DND-41 (cell line): ENCODE data around the gene PAM.

Experiments
- ATAC-seq: fragments of 200-7000 bp; cut with Tn5 transposase; 3 replicates; pipeline ENCODE4 v1.9.1; 2021; ENCODE audit warnings: low read depth; ENCODE audit not compliant: insufficient read depth
- DNase-seq: peaks from one replicate; pipeline ENCODE4 v3.0.0-alpha.2; 2020
- H2AFZ ChIP-seq: 2 replicates; pipeline ENCODE4 v1.6.0; 2012; ENCODE audit warnings: low read depth, low read length
- H3K27ac ChIP-seq: 2 replicates; pipeline ENCODE4 v1.5.1; 2012; ENCODE audit warnings: low read length, inconsistent platforms
- H3K27me3 ChIP-seq: fragments of 200-600 bp; sonication (generic); 2 replicates; pipeline ENCODE4 v1.6.0; 2012; ENCODE audit warnings: low read length, mild to moderate bottlenecking, inconsistent platforms; ENCODE audit not compliant: insufficient read depth, poor library complexity
- H3K36me3 ChIP-seq: 2 replicates; pipeline ENCODE4 v1.5.1; 2012; ENCODE audit warnings: low read length, inconsistent platforms; ENCODE audit not compliant: insufficient read depth
- H3K4me1 ChIP-seq: 2 replicates; pipeline ENCODE4 v1.5.1; 2012; ENCODE audit warnings: mild to moderate bottlenecking, low read length; ENCODE audit not compliant: insufficient read depth
- H3K4me2 ChIP-seq: 2 replicates; pipeline ENCODE4 v1.6.0; 2012; ENCODE audit warnings: mild to moderate bottlenecking, moderate library complexity, low read length, inconsistent platforms; ENCODE audit not compliant: insufficient read depth
- H3K4me3 ChIP-seq, 2 experiments: fragments of 200-600 bp in 1 of 2; shearing (Covaris generic) in 1 of 2; 2 replicates each; pipeline ENCODE4 v1.5.1; 2012 to 2016; ENCODE audit warnings: inconsistent platforms in 2 of 2, low read length in 2 of 2, mild to moderate bottlenecking in 2 of 2, low read depth in 1 of 2, moderate library complexity in 1 of 2
- H3K79me2 ChIP-seq: 2 replicates; pipeline ENCODE4 v1.6.0; 2012; ENCODE audit warnings: low read length, inconsistent platforms; ENCODE audit not compliant: insufficient read depth
- H3K9ac ChIP-seq: 2 replicates; pipeline ENCODE4 v1.6.0; 2012; ENCODE audit warnings: low read depth, mild to moderate bottlenecking, inconsistent platforms, low read length, moderate library complexity
- H3K9me3 ChIP-seq: 2 replicates; pipeline ENCODE4 v1.5.1; 2012; ENCODE audit warnings: low read length, moderate library complexity, mild to moderate bottlenecking, inconsistent platforms; ENCODE audit not compliant: insufficient read depth, severe bottlenecking
- H4K20me1 ChIP-seq: 2 replicates; pipeline ENCODE4 v1.6.0; 2012; ENCODE audit warnings: low read length; ENCODE audit not compliant: insufficient read depth
- CTCF ChIP-seq: IDR thresholded peaks from 2 replicates; pipeline ENCODE4 v1.5.1; 2012; ENCODE audit warnings: borderline replicate concordance, low read length, moderate library complexity, mild to moderate bottlenecking; ENCODE audit not compliant: poor library complexity, severe bottlenecking; ENCODE audit errors: extremely low read depth
- EZH2 ChIP-seq: IDR thresholded peaks from 3 replicates; pipeline ENCODE4 v1.6.1; 2012; ENCODE audit warnings: borderline replicate concordance, low read depth, mild to moderate bottlenecking, moderate library complexity, low read length, inconsistent platforms; ENCODE audit not compliant: severe bottlenecking

PAM gene

GRCh38 chr5:102901424-102902134, 146.5 kb downstream of the PAM start:
- H3K79me2 ChIP-seq: no peaks in the 10 kb centered on the region
- H4K20me1 ChIP-seq: no peaks in the 10 kb centered on the region
- H3K9ac ChIP-seq: no peak overlapping the region
- TF ChIP-seq EZH2 (no peak), CTCF (no peak)
- H3K4me3 ChIP-seq: no peak overlapping the region
- H3K27me3 ChIP-seq: no peaks in the 10 kb centered on the region
- no peak overlapping the region for H3K4me2 ChIP-seq
- ATAC-seq: no peak
- H3K9me3 ChIP-seq: no peaks in the 10 kb centered on the region
- H3K36me3 ChIP-seq: no peaks in the 10 kb centered on the region
- 0 out of 2 replicates have a peak, but pooled peaks cover 7% of the 10 kb centered on the region for H3K4me1 ChIP-seq
- no peak for DNase-seq
- no peak overlapping the region for H2AFZ ChIP-seq
- no peak overlapping the region for H3K27ac ChIP-seq

- Histone ChIP-seq H3K4me2 (no peak overlapping the region), H3K4me3 (no peak overlapping the region), H3K9ac (no peak overlapping the region), H3K9me3 (peaks cover 3% of the 10 kb centered on the region), H2AFZ (no peak overlapping the region), H4K20me1 (no peaks in the 10 kb centered on the region), H3K79me2 (no peaks in the 10 kb centered on the region), H3K36me3 (no peaks in the 10 kb centered on the region), H3K4me1 (0 out of 2 replicates have a peak, but pooled peaks cover 7% of the 10 kb centered on the region), H3K27ac (no peak overlapping the region), H3K27me3 (no peaks in the 10 kb centered on the region)
- no peak for ATAC-seq
- no peak for DNase-seq
- TF ChIP-seq EZH2: no peak
- no peak for TF ChIP-seq CTCF
Measured at GRCh38 chr5:102902135-102902448, 147.0 kb downstream of the PAM start.

- Histone ChIP-seq H3K9me3 (peaks cover 3% of the 10 kb centered on the region), H3K27ac (no peak overlapping the region), H3K4me1 (0 out of 2 replicates have a peak, but pooled peaks cover 7% of the 10 kb centered on the region), H3K79me2 (no peaks in the 10 kb centered on the region), H3K36me3 (no peaks in the 10 kb centered on the region), H3K9ac (no peak overlapping the region), H4K20me1 (no peaks in the 10 kb centered on the region), H3K4me2 (no peak overlapping the region), H2AFZ (no peak overlapping the region), H3K27me3 (no peaks in the 10 kb centered on the region), H3K4me3 (no peak overlapping the region)
- ATAC-seq: no peak
- no peak for DNase-seq
- TF ChIP-seq EZH2: no peak
Measured at GRCh38 chr5:102902647-102903046, 147.5 kb downstream of the PAM start.

- no peak overlapping the region for H3K9ac ChIP-seq
- H2AFZ ChIP-seq: no peak overlapping the region
- no peak for ATAC-seq
- H3K4me3 ChIP-seq: no peak overlapping the region
- no peaks in the 10 kb centered on the region for H4K20me1 ChIP-seq
- H3K4me1 ChIP-seq: 0 out of 2 replicates have a peak, but pooled peaks cover 7% of the 10 kb centered on the region
- H3K4me2 ChIP-seq: no peak overlapping the region
- H3K27ac ChIP-seq: no peak overlapping the region
- DNase-seq: no peak
- no peaks in the 10 kb centered on the region for H3K36me3 ChIP-seq
- TF ChIP-seq CTCF: no peak
- no peaks in the 10 kb centered on the region for H3K27me3 ChIP-seq
- H3K9me3 ChIP-seq: peaks cover 3% of the 10 kb centered on the region
- H3K79me2 ChIP-seq: no peaks in the 10 kb centered on the region
Measured at GRCh38 chr5:102903074-102903871, 148.2 kb downstream of the PAM start.
